GM12878 (cell line): ENCODE results near the gene OLFM2. TPM values are rescaled to one million over a fixed set of nuclear protein-coding genes. Genes with fewer than 3 reads are reported as not detected.

ENCODE experiments used
- ATAC-seq: fragments of 200-7000 bp; cut with Tn5 transposase; 3 replicates; pipeline ENCODE4 v1.9.1; 2020; ENCODE audit warnings: mild to moderate bottlenecking, moderate library complexity
- BruUV-seq: library from RNA; stranded (reverse); fragments of 400-500 nt; replicated peaks from 2 replicates; lab custom pipeline; 2021; lab: Mats Ljungman, UMichigan
- CTCF ChIA-PET: fragments of 300-600 bp; sonication (Branson Sonifier 250); formaldehyde crosslinking; extraction: SDS; loops from one replicate; lab custom pipeline; 2021; ENCODE audit warnings: inconsistent platforms; lab: Yijun Ruan, JAX
- POLR2A ChIA-PET: fragments of 350-600 bp; formaldehyde crosslinking; extraction: SDS; loops from one replicate; lab custom pipeline; 2021; ENCODE audit warnings: inconsistent platforms; lab: Charles Lee
- RAD21 ChIA-PET: fragments of 300-600 bp; sonication (Branson Sonifier 250); formaldehyde crosslinking; loops from one replicate; lab custom pipeline; 2023; ENCODE audit warnings: antibody characterized with exemption; ENCODE audit not compliant: unreplicated experiment; lab: Charles Lee
- SMC1A ChIA-PET: fragments of 300-600 bp; sonication (Branson Sonifier 250); formaldehyde crosslinking; loops from one replicate; lab custom pipeline; 2023; ENCODE audit not compliant: unreplicated experiment, uncharacterized antibody; lab: Charles Lee
- DNase-seq: peaks from one replicate; pipeline ENCODE4 v3.0.0-alpha.2; 2011; ENCODE audit warnings: low read depth, low spot score
- FAIRE-seq: peaks from 3 replicates; lab custom pipeline; 2011; peaks lifted over from hg19 to GRCh38; lab: Jason Lieb, UNC
- H2AFZ ChIP-seq: 2 replicates; pipeline ENCODE4 v1.6.0; 2011; ENCODE audit warnings: low read depth, low read length, control low read depth; ENCODE audit not compliant: control insufficient read depth
- H3K27ac ChIP-seq: 2 replicates; pipeline ENCODE4 v1.5.1; 2011; ENCODE audit warnings: control low read depth; ENCODE audit not compliant: control insufficient read depth, insufficient read depth
- H3K27me3 ChIP-seq, 2 experiments: replicated peaks in 1 of 2; 2 replicates each; pipeline versions ENCODE4 v1.6.0 to v1.6.1; 2011; ENCODE audit warnings: low read length in 1 of 2; ENCODE audit not compliant: control insufficient read depth in 2 of 2, insufficient read depth in 2 of 2
- H3K36me3 ChIP-seq, 2 experiments: 2 replicates each; pipeline ENCODE4 v1.5.1; 2011; ENCODE audit warnings: low read length in 1 of 2; ENCODE audit not compliant: control insufficient read depth in 2 of 2, insufficient read depth in 2 of 2
- H3K4me1 ChIP-seq: 2 replicates; pipeline ENCODE4 v1.6.1; 2011; ENCODE audit warnings: mild to moderate bottlenecking, low read length, moderate library complexity, mixed read lengths; ENCODE audit not compliant: control insufficient read depth, insufficient read depth
- H3K4me2 ChIP-seq: 2 replicates; pipeline ENCODE4 v1.6.0; 2011; ENCODE audit warnings: control low read depth; ENCODE audit not compliant: control insufficient read depth, insufficient read depth
- H3K4me3 ChIP-seq: fragments of 200-600 bp; sonication (generic); 2 replicates; pipeline ENCODE4 v1.5.1; 2016
- H3K79me2 ChIP-seq: 2 replicates; pipeline ENCODE4 v1.6.0; 2011; ENCODE audit warnings: low read length; ENCODE audit not compliant: control insufficient read depth, insufficient read depth
- H3K9ac ChIP-seq: 2 replicates; pipeline ENCODE4 v1.8.0; 2011; ENCODE audit warnings: low read length, control low read depth, mixed read lengths; ENCODE audit not compliant: control insufficient read depth, insufficient read depth
- H3K9me3 ChIP-seq: replicated peaks from 3 replicates; pipeline ENCODE4 v1.5.1; 2011; ENCODE audit warnings: mild to moderate bottlenecking, low read length; ENCODE audit not compliant: control insufficient read depth, insufficient read depth
- H4K20me1 ChIP-seq: 2 replicates; pipeline ENCODE4 v1.6.0; 2011; ENCODE audit not compliant: control insufficient read depth, insufficient read depth
- ATF7 ChIP-seq: fragments of 450-650 bp; IDR thresholded peaks from 2 replicates; pipeline ENCODE4 v1.6.1; 2016; ENCODE audit warnings: low read depth, mild to moderate bottlenecking
- BACH1 ChIP-seq: fragments of 450-650 bp; IDR thresholded peaks from 2 replicates; pipeline ENCODE4 v1.6.1; 2017; ENCODE audit warnings: mild to moderate bottlenecking, borderline replicate concordance
- EP300 ChIP-seq, 2 experiments: fragments of 150-350 bp in 1 of 2; IDR thresholded peaks; 2 replicates each; pipeline ENCODE4 v1.6.1; 2011 to 2012; ENCODE audit warnings: low read depth in 2 of 2, low read length in 2 of 2, borderline replicate concordance in 1 of 2, improper control_type of control experiment in 1 of 2, inconsistent platforms in 1 of 2; ENCODE audit not compliant: control insufficient read depth in 1 of 2
- ETV6 ChIP-seq, 2 experiments: fragments of 450-650 bp in 1 of 2; IDR thresholded peaks in 1 of 2; conservative IDR thresholded peaks in 1 of 2; 2 replicates each; pipeline ENCODE4 v1.6.1; 2014; ENCODE audit warnings: antibody characterized with exemption in 1 of 2, borderline replicate concordance in 1 of 2, low read depth in 1 of 2, mild to moderate bottlenecking in 1 of 2, moderate library complexity in 1 of 2
- JUNB ChIP-seq: IDR thresholded peaks from 2 replicates; pipeline ENCODE4 v1.6.1; 2016; ENCODE audit warnings: antibody characterized with exemption, mild to moderate bottlenecking
- NFYA ChIP-seq: IDR thresholded peaks from 2 replicates; pipeline ENCODE4 v1.6.1; 2011; ENCODE audit warnings: low read depth, mild to moderate bottlenecking, low read length, improper control_type of control experiment, borderline replicate concordance
- POLR2AphosphoS2 ChIP-seq: IDR thresholded peaks from 2 replicates; pipeline ENCODE4 v1.6.1; 2011; ENCODE audit warnings: low read depth, mild to moderate bottlenecking, low read length, improper control_type of control experiment, moderate library complexity
- RBBP5 ChIP-seq: fragments of 200-600 bp; sonication (generic); conservative IDR thresholded peaks from 2 replicates; pipeline ENCODE4 v1.6.1; 2016
- STAT1 ChIP-seq: fragments of 450-650 bp; conservative IDR thresholded peaks from 2 replicates; pipeline ENCODE4 v1.6.1; 2014; ENCODE audit warnings: antibody characterized with exemption, mild to moderate bottlenecking
- SUPT20H ChIP-seq: IDR thresholded peaks from 2 replicates; pipeline ENCODE4 v1.6.1; 2011; ENCODE audit warnings: low read depth, mild to moderate bottlenecking, low read length, moderate library complexity, borderline replicate concordance; ENCODE audit not compliant: control insufficient read depth
- ZNF207 ChIP-seq: fragments of 450-650 bp; IDR thresholded peaks from 2 replicates; pipeline ENCODE4 v1.6.1; 2014; ENCODE audit warnings: antibody characterized with exemption, mild to moderate bottlenecking, borderline replicate concordance
- WGBS: methylation state at CpG from one replicate; pipeline ENCODE4 v1.1.6; 2016; ENCODE audit warnings: low lambda C conversion rate; ENCODE audit not compliant: insufficient replicate concordance, insufficient coverage; ENCODE audit errors: missing lambda C conversion rate; 5-methylcytosine and 5-hydroxymethylcytosine counted together
- in situ Hi-C: fragments of 300-500 bp; cut with MboI; formaldehyde crosslinking; loops from 9 replicates; pipeline ENCODE4 v1.14.3; 2018; ENCODE audit warnings: mixed read lengths
- intact Hi-C: fragments of 100-400 bp; cut with micrococcal nuclease; formaldehyde crosslinking; loops from one replicate; pipeline ENCODE4 v1.14.2; 2022; ENCODE audit not compliant: unreplicated experiment
- polyA plus RNA-seq, 11 experiments: library from polyadenylated mRNA; depleted of rRNA in 4 of 11; unstranded in 6 of 11; stranded (reverse) in 5 of 11; fragments of >200 nt; fragmentation: Nextera tagmentation in 4 of 11; fragmentation: Illumina TruSeq in 1 of 11; extraction: Ambion mirVana in 4 of 11; extraction: Trizol in 1 of 11; gene quantifications; 1 replicate in 1 of 11; 2 replicates in 10 of 11; pipeline versions ENCODE4 v1.2.1 to v1.2.3, GENCODE V29; 2011 to 2016; ENCODE audit warnings: inconsistent platforms in 2 of 11, missing spikeins in 2 of 11, low read depth in 1 of 11
- total RNA-seq, 4 experiments: library from RNA; depleted of rRNA in 3 of 4; stranded (reverse); fragments of >200 nt in 3 of 4; fragmentation: Illumina TruSeq in 1 of 4; extraction: Trizol in 1 of 4; gene quantifications; 2 replicates each; pipeline versions ENCODE4 v1.2.1 to v1.2.3, GENCODE V29; 2013 to 2021
- TF ChIP-seq, protein P1 (sequence below): fragments of 450-650 bp; conservative IDR thresholded peaks from 2 replicates; pipeline ENCODE4 v1.6.1; 2017; ENCODE audit warnings: mild to moderate bottlenecking, moderate library complexity

Gene OLFM2
- total and polyA plus RNA-seq, 10 of the 15 experiments (the other 5 are each of a cell fraction or from before 2014, with no cell fraction given), result 0.07 to 3.5 (median 0.27) TPM; not detected in 5

DNA sequence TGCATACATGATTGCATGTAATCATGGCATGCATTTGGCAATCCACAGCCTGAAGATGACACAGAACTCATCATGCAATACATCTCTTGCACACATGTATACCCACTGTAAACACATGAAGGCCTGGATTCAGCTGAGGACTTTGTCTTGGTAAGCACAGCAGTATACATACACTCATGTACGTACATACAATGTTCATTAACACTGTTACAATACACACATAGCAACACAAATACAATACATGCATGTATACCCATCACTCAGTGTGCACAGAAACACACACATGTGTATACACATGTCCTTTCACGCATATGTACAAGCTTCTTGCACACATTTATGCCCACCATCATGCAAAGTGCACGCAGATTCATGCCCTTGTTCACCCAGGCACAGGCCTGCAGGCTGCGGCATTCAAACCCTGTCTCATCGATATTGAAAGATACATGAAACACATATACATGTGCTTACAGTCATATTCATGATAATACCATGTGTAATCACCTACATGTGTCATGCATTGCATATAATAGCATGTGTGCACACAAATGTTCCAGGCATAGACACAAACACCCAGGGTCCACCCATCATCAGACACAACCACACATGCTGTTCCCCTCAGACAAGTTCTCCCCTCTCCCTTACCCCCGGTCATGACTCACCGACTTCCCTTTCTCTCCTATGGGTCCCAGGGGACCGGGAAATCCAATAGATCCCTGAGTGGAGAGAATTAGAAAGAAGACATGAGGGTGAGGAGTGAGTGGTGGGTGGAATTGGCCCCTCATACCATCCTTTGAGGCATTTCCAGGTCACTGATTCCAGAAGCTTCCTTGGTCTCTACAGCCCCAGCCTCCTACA lies 45.3 kb upstream of the OLFM2 start:
- ChIA-PET RAD21 (no interaction called here), POLR2A (no interaction called here), CTCF (interaction anchor here (1.2 kb wide), 1 partner anchor 19 kb away, joined by 3 read pairs; no protein-coding TSS in a partner anchor), SMC1A (no interaction called here)
- Histone ChIP-seq H3K9me3 (no peaks in the 10 kb centered on the region), H3K79me2 (no peaks in the 10 kb centered on the region), H3K9ac (no peak overlapping the region), H3K4me1 (no peaks in the 10 kb centered on the region), H3K4me2 (no peak overlapping the region), H3K27me3 (no peaks in the 10 kb centered on the region), H3K27ac (no peak overlapping the region), H2AFZ (no peak overlapping the region), H3K4me3 (no peak overlapping the region), H3K36me3 (no peaks in the 10 kb centered on the region), H4K20me1 (no peaks in the 10 kb centered on the region)
- FAIRE-seq (no peak), DNase-seq (no peak), ATAC-seq (no peak)
- TF ChIP-seq ATF7, result no peak
- TF ChIP-seq NFYA, result no peak
- no peak for TF ChIP-seq EP300 (IDR thresholded peaks at IDR 0.05; ENCODE audit: borderline replicate concordance in 1 of 2, control insufficient read depth in 1 of 2, low read depth in 2 of 2, low read length in 2 of 2)
- TF ChIP-seq, protein P1, sequence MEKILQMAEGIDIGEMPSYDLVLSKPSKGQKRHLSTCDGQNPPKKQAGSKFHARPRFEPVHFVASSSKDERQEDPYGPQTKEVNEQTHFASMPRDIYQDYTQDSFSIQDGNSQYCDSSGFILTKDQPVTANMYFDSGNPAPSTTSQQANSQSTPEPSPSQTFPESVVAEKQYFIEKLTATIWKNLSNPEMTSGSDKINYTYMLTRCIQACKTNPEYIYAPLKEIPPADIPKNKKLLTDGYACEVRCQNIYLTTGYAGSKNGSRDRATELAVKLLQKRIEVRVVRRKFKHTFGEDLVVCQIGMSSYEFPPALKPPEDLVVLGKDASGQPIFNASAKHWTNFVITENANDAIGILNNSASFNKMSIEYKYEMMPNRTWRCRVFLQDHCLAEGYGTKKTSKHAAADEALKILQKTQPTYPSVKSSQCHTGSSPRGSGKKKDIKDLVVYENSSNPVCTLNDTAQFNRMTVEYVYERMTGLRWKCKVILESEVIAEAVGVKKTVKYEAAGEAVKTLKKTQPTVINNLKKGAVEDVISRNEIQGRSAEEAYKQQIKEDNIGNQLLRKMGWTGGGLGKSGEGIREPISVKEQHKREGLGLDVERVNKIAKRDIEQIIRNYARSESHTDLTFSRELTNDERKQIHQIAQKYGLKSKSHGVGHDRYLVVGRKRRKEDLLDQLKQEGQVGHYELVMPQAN, result no peak
- no peak for TF ChIP-seq RBBP5
- TF ChIP-seq ZNF207, result no peak
- no peak for TF ChIP-seq ETV6 (conservative IDR thresholded peaks at IDR 0.05 in 1 of 2, IDR thresholded peaks at IDR 0.05 in 1 of 2; ENCODE audit: borderline replicate concordance in 1 of 2, low read depth in 1 of 2)
- no peak for TF ChIP-seq POLR2AphosphoS2
- TF ChIP-seq BACH1, result no peak
- TF ChIP-seq SUPT20H, result no peak
- TF ChIP-seq JUNB, result no peak
- no peak for TF ChIP-seq STAT1
- intact Hi-C loops (no loop called here), in situ Hi-C loops (no loop called here)
- BruUV-seq, result no TSS peak
- WGBS, result 16% methylated on average over 8 of the region's 8 CpGs
